GM18909 (cell line): ENCODE results near the gene NELL2.
"Not testable (repeated sequence)": the region's sequence is repeated elsewhere in the genome, so short reads cannot be mapped to it uniquely, and the experiment has no call there.

Experiments
- ATAC-seq: cut with Tn5 transposase; IDR thresholded peaks from one replicate; pipeline ENCODE4 v1.9.1; 2021; ENCODE audit warnings: mild to moderate bottlenecking; ENCODE audit not compliant: unreplicated experiment, poor library complexity

Gene NELL2

DNA sequence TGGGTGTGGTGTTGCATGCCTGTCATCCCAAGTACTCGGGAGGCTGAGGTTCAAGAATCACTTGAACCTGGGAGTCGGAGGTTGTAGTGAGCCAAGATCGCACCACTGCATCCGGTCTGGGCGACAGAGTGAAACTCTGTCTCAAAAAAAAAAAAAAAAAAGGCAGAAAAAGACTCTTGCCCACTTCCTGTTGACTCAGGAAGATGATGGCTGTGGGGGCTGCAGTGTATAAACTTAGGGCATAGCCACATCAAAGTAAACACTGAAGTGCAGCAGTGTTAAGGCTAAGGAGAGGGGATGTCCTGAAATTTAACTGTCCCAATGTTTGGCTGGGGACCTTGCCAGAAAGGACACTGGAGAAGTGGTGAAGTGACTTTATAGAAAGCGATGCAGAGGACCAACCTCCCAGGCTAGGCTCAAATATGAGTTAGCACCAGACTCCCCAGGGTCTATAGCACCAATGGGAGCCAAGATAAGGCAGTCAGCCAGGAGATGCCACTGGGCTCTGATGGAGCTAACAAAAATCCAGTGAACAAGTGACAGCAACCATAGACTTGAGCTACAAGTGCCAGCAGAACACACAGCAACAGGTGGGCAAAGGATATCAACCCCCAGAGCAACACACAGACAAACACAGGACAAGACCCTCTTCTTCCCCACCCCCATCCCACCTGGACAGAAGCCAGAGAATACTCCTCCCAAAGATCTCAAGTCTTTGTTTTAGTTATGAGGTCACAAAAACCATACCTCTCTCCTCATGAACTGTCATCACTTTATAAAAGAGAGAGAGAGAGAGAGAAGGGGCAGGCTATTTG lies 28.0 kb downstream of the NELL2 start:
- ATAC-seq: peak; percentile 84

DNA sequence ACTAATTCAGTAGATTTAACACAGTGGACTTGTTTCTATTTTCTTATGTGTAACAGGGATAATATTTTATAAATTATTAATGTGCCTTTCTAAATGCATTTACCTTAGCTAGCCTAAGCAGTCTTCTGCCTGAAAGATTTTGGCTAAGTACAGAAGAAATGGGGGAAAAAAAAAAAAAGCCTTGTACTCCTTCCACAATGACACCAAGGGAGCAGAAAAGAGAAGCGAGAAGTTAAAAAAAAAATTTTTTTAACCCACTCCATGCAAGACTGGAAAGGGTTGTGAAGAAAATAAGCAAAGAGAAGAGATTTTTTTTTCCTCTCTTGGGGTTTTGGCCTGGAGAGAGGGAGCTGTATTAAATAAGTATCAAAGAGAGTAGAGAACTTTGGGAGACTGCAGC lies 28.7 kb downstream of the NELL2 start:
- ATAC-seq: no peak

DNA sequence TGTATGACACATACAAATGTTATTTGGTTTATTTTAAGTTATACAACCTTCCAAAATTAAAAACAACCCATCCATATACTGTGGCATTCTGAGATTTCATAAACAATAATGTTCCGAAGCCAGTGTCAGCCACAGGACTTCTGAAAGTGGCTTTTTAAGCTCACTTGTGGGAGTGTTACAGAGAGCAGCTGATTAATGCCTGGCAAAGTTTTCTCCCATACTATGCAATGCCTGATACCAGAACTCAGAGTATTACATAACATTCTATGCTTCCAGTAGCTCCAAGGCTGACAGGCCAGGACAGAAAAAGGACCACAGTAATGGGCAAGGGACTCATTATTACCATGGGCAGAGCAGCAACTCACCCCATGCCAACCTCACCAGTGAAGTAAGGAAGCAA lies 29.3 kb downstream of the NELL2 start:
- ATAC-seq: no peak

DNA sequence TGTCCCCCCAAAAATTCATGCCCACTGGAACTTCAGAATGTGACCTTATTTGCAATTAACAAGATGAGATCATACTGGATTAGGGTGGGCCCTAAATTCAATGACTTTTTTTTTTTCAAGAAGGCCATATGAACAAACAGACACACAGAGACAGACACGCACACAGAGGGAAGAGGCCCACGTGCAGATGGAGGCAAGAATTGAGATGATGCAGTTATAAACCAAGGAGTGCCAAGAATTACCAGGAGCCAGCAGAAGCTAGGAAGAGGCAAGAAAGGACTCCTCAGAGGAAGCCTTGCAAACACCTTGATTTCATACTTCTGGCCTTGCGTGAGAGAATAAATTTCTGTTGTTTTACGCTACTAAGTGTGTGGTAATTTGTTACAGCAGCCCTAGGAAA lies 33.4 kb downstream of the NELL2 start:
- no peak for ATAC-seq

DNA sequence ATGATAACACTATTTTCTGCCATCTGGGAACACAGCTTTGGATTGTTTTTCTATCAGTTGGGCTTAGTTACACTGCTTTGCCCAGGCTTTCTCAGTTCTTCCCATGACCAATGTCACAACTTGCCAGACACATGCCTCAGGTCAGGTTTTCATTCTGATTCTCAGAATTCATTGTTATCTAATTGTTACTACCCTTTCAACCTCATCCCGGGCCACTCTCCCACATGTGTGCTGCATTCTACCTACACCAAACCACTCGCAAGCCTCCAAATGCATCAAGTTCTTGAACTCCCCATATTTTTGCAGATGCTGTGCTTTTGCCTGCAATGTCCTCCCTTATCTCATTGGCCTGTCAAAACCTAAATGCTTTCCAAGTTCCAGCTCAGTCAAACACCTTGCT lies 36.3 kb downstream of the NELL2 start:
- no peak for ATAC-seq

DNA sequence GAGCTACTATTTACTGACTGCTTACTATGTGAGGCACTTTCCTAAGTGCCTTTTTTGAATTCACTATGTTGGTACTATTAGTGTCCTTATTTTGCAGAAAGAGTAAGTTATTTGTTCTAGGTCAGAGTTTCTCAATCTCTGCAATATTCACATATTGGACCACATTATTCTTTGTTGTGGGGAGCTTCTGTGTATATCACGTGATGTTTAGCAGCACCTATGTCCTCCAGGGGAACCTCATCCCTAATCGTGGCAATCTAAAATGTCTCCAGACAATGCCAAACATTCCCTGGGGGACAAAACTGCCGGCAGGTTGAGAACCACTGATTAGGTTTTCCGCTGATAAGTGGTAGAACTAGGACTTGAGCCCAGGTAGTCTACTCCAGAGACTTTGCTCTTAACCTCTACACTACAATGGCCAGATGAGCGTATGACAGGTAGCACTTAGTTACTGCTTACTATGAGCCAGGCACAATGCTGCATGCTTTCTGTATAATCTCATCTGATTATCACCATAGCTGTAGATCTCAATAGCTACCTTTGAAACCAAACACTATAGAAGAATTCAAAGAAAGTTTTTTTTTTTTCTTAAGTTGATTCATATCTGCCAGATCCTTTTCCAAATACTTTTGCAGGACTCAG lies 38.9 kb downstream of the NELL2 start:
- no peak for ATAC-seq

DNA sequence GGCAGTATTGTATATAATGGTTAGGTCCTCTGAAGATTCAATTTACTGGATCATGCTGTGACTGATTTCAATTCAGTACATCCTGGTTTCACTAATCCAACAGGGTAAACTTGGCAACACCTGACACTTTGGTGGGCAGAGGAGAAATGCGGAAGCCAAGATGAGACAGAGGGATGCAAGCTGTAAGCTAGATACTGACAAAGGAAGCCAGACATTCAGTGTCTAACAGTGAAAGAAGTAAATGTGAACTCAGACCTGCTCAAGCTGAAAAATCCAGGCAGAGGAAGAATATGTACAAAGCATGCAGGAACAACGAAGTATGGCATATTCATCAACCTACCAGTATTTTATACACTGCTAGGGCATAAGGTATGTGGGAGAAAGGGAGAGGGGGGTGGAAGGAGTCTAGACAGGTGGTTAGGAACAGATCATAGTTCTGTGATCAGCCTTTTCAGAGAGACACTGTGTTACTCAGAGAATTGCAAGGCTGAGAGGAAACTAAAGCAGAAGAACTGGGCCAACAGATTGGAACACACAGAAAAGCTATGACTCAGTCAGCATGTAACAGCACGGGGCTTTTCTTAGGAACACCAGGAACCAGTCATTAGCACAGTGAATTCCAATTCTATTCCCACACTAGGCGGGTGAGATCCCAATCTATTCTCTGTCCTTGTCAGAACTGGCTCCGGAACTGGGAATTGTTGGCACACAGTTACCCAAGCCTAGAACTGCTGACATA lies 40.3 kb downstream of the NELL2 start:
- ATAC-seq: no peak

DNA sequence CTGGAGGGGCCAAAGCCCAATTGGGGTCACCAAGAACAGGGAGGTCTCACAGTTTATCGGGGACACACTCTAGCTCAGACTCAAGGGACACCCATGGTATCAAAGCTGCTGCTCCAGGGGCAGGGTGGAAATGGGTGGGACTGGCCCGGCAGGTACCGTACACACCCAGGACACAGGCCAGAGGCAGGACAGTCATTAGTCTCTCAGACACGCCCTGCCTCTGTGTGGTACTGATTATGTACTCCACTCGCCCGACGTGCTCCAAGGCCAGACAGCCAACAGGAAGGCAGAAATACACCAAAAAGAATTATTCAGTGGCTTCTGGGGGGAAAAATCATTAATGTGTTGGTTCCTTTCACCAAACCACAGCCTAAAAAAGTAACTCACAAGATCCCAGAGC lies 41.1 kb downstream of the NELL2 start:
- not testable (repeated sequence) for ATAC-seq

DNA sequence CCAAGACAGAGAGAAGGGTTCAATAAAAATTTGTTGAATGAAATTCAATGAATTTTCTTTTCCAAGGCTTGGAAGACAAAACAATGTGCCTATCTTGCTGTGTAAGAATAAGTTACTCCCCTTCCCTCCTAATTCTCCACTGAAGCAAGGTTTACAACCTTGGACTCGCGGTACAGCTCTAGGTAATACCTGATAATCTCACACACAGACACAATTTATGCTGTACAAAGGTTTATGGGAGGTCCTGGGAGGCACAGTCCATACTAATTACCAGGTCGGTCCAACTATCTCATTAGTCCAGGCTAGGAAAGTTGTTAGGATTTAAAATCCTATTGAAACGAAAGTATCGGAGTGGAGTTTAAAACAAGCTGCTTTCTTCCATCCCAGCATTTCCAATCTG lies 42.6 kb downstream of the NELL2 start:
- ATAC-seq: no peak

DNA sequence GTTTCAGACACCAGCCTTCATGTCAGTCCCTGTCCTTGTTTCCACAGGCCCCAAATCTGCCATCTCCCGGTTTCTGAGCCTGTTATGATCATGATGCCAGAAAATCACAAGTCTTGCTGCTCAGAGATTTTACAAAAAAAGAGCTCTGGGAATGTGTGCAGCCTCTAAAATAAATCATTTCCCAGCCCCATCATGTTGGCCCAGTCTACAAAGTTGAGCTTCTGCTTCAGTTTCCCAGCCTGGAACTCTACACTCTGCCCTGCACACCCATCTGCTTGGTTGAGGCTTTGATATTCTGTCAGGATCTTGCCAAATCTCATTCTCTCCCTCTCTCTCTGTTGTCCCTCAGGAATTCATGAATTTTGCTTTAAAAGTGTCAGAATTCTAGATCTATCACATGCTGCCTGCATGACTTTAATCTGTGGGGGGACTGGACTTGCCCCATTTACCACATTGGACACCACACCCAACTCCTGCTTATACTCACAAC lies 45.5 kb downstream of the NELL2 start:
- ATAC-seq: no peak

DNA sequence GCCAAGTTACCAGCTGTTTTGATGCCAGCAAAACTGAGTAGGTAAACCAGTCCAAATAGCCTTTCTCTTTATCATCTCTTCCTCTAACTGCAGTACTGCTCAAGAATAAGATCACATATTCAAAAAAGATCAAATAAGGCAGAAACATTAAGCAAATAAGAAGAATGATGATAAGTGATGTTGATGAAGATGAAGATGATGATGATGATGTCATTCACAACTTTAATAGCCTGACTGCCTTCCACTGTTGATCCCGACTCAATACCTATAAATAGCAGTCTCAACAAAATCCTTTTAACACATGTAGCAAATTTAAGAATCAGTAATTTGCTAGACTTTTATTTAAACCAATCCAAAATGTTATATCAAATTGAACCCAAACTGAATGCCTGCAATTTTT lies 47.1 kb downstream of the NELL2 start:
- no peak for ATAC-seq

DNA sequence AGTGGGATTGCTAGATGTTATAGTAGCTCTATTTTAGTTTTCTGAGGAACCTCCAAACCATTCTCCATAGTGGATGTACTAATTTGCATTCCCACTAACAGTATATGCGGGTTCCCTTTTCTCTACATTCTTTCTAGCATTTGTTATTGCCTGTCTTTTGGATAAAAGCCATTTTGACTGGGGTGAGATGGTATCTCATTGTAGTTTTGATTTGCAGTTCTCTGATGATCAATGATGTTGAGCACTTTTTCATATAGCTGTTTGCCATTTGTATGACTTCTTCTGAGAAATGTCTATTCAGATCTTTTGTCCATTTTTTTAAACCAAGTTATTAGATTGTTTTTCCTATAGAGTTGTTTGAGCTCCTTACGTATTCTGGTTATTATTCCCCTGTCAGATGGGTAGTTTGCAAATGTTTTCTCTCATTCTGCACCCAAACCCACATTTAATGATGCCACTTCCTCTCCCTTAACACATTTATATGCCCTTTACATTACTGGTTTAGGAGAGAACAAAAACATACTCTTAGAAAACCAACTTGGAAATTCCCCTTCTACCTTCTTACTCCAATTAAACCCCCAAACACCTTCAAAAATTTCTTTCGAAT lies 48.2 kb downstream of the NELL2 start:
- no peak for ATAC-seq

DNA sequence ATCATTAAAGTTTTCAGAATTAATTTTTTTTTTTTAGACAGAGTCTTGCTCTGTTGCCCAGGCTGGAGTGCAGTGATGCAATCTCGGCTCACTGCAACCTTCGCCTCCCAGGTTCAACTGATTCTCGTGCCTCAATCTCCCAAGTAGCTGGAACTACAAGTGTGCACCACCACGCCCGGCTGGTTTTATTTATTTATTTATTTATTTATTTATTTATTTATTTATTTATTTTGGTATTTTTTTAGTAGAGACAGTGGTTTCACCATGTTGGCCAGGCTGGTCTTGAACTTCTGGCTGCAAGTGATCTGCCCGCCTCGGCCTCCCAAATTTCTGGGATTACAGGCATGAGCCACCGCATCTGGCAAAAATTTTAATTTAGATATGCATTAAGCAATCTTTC lies 54.4 kb downstream of the NELL2 start:
- ATAC-seq: not testable (repeated sequence)

DNA sequence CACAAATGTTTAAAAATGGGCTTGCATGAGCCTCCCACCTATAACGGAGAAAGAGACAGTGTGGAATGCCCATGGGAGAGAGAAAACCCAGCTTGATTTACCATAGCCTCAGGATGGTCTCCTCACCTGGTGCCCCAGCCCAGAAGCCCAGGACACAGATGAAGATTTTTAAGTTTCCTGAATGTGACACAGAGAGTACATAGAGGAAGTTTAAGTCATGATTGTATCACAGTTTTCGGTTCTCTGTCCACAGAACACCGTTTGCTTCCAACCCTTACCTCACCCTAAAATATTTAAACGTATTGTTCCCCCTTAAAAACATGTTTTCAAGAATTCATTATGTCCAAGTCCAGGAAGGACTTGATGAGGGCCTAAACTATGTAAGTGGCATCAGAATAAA lies 56.2 kb downstream of the NELL2 start:
- ATAC-seq: no peak

DNA sequence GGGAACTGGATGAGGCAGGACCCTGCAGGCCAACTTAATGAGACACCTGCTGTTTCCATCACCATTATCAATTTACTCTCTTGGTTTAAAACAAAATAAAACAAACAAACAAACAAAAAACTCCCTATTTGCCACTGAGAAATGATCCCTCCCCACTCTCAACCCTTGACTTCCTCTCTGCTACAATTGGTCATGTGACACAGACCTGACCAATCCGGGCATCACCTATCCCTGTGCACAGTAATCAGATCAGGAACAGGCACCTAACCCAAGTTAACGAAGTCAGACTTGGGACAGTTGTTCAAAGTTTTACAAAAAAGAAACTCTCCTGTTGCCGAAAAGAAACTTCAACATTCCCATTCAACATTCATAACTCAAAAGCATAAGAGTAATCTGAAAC lies 58.4 kb downstream of the NELL2 start:
- ATAC-seq: peak; percentile 50

DNA sequence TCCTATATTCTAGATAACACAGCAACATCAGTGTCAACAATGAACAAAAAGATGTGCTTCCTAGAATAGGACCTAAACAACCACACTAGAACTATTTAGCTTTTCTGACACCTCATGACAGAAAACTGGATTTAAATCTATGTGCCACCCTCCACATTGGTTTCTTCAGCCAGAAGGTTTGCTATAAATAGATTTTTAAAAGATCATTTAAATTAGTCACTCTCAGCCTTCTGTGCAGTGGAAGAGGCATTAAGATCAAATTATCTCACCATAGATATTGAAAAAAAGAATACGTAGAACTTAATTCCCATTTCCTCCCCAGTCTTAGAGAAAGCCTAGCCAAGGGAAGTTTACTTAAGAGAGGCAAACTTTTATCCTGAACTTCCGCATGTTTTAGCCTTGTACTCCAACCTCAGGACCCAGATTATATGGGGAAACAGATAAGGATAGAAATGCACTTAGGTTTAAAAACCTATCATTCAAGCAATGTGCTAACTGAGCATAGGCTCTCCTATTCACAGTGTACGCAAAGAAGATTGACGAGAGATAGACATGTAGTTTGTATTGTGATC lies 59.6 kb downstream of the NELL2 start:
- no peak for ATAC-seq

DNA sequence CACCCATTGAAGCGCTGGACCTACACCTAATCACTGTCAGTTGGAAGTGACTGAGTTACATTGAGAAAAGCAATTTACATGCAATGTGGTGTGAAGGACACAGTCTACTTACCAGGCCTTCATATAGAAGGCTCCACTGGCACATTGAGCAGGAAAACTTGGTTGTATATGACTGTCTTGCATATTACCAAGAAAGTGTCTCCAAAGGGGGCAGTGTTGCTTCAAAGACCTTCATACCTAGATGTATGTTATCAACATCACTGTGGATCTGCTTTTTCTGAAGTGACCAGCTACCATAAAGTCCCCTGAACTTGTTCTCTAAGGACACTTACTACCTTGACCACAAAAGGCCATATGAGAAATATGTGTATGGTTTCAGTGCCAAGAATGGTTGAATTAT lies 64.1 kb downstream of the NELL2 start:
- ATAC-seq: no peak

DNA sequence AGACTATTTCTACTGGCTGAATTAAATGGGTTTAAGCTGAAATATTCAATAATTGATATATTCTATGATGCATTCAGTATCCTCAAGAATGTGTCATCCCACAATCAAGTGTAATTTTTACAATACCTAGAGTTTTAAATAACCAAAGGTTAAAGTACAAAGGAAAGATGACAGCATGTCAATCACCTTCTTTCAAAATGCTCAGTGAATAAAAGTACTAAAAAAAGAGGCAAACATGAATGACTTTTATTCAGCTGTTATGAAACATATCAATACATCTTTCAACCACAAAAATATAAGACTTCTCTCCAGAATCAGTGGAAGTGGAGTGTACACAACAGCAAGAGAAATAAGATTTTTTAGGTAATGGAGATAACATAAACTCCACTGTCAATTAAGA lies 72.0 kb downstream of the NELL2 start:
- ATAC-seq: no peak

DNA sequence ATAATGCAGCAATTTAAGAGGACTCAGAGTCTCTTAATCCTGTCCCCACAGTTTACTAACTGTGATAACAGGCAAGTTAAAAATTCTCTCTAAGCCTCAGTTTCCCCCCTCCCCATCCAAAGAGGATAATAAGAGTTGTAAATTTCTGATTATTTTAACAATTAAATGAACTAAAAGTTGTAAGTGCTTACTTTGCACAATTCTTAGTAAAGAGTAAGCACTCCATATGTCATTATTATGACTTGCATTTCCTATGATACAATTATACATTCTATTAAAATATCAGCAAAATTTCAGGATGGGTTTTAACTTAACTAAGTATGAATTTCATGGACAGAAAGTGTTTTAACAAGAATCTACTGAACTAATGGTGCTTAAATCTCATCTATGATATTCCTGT lies 80.1 kb downstream of the NELL2 start:
- no peak for ATAC-seq

DNA sequence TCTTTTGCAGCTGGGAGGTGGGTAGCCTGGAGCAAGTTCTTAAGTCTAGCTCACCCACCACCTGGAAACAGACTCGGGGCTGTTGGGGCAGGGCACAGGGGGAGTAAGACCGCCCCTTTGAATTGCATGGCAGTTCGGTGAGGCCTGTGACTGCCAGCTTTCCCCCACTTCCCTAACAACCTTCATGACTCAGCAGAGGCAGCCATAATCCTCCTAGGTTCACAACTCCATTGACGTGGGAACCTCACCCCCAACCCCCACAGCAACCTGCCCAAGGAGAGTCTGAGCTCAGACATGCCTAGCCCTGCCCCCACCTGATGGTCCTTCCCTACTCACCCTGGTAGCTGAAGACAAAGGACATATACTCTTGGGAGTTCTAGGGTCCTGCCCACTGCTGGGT lies 87.4 kb downstream of the NELL2 start:
- ATAC-seq: no peak
